A549 (cell line): ENCODE data around the gene MLLT1.

Experiments
- CTCF ChIP-seq: fragments of >200 bp; sonication (Bioruptor Twin); formaldehyde crosslinking; IDR thresholded peaks from 3 replicates; pipeline ENCODE4 v1.5.1; 2016
- EP300 ChIP-seq, 2 experiments: fragments of >200 bp; sonication (Bioruptor Twin); formaldehyde crosslinking; IDR thresholded peaks; 2 replicates in 1 of 2; 3 replicates in 1 of 2; pipeline ENCODE4 v1.6.1; 2016 to 2017
- ESRRA ChIP-seq: fragments of 150-350 bp; IDR thresholded peaks from 2 replicates; pipeline ENCODE4 v1.6.1; 2014; ENCODE audit warnings: mild to moderate bottlenecking, low read length, borderline replicate concordance
- USF2 ChIP-seq: fragments of 450-650 bp; IDR thresholded peaks from 2 replicates; pipeline ENCODE4 v1.6.1; 2014; ENCODE audit warnings: antibody characterized with exemption
- ZSCAN20 ChIP-seq: fragments of 250-450 bp; sonication (Bioruptor Pico); IDR thresholded peaks from 2 replicates; pipeline ENCODE4 v1.8.0; 2022; ENCODE audit warnings: mild to moderate bottlenecking, moderate library complexity

DNA sequence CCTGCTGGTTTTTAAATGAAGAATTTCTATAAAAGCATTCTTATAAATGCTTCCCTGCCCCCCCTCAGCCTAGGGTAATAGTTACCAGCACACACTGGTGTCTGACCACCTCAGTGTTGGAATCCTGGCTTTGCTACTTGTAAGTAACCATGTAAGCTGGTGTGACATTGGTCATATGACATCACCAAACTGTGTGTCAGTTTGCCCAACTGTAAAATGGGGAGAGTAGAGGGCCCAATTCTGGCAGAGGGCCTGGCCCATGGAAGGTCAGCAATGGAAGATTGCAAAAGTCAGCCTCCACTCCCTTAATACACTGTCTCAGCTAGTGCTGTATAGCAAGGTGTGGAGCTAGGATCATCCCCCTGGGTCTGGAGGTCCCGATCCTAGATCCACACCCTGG is 112.7 kb downstream of the MLLT1 start:
- TF ChIP-seq CTCF (no peak), ZSCAN20 (CRISPR knock-in tag) (no peak), USF2 (no peak), ESRRA (no peak), EP300 (IDR thresholded peaks at IDR 0.05) (no peak)
